ENCODE results near the gene PHACTR1.

The PHACTR1 gene

DNA sequence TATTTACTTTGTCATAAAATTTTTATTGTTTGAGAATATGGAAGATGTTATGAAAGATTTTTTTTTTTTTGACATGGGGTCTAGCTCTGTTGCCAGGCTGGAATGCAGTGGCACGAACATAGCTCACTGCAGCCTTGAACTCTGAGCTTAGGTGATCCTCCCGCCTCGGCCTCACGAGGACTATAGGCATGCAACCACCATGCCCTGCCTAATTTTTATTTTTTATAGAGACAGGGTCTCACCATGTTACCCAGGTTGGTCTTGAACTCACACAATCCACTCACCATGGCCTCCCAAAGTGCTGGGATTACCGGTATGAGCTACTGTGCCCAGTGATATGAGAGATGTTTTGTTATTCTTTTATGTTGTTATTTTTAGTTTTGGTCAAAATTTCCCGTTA lies 316.0 kb downstream of the PHACTR1 start:
- no peak for DNase-seq (ENCODE audit: low read depth)

DNA sequence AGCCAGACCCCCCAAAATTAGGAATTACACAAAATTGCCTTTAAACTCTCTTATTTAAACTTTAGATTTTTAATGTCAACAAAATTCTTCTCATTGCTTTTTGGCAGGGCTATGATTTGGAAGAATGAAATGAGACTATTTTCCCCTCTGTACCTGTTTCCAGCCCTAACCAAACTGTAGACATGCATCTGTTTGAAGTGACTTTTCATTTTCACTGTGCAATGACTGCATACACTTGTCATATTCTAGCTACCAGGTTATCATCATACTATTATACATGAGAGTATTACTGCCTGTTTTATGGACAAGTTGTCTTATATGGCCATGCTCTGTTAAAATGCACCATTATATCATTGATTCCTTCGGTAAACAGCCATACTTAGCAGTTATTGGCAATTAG lies 316.6 kb downstream of the PHACTR1 start:
- DNase-seq (ENCODE audit: low read depth): no peak

DNA sequence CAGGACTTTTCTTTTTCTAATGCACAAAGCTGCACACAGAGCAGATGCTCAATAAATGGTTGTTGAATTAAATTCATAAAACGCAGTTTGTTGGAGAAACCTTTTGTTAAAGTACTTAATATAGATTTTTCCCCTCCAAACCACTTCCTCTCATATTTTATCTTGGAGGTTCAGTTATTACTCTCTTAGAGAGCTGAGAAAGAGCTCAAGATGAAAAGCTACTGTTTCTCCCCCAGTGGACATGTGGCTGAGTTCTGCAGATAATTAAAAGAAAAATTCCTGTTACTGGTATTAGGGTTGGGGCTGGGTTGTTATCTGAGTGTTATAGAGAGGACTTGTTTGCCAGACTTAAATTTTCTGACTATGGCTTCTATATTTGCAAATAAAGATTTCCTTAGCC lies 317.7 kb downstream of the PHACTR1 start:
- DNase-seq (ENCODE audit: low read depth): no peak

- no peak for DNase-seq (ENCODE audit: low read depth)
Observed at GRCh38 chr6:13035606-13036005, 319.0 kb downstream of the PHACTR1 start.

- DNase-seq (ENCODE audit: low read depth): no peak
Observed at GRCh38 chr6:13038315-13038714, 321.7 kb downstream of the PHACTR1 start.

DNA sequence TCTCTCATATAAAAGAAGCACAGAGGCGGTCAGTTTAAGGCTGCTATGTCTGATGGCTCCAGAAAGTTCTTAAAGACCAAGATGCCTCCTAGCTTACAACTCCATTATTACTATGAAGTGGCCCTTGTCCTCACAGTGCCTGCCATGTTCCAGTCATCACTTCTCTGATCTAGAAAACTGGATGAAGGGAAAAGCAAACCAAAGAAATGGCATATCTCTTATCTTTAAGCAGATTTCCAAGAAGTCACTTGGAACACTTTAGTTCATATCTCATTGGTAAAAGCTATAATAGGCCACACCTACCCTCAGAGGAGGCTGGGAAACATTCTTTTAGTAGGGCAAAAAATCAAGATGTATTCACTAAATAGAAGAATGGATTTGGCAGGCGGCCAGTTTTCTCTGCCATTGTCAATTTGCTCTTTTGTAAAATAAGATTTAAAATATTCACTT lies 322.2 kb downstream of the PHACTR1 start:
- no peak for DNase-seq (ENCODE audit: low read depth)

DNA sequence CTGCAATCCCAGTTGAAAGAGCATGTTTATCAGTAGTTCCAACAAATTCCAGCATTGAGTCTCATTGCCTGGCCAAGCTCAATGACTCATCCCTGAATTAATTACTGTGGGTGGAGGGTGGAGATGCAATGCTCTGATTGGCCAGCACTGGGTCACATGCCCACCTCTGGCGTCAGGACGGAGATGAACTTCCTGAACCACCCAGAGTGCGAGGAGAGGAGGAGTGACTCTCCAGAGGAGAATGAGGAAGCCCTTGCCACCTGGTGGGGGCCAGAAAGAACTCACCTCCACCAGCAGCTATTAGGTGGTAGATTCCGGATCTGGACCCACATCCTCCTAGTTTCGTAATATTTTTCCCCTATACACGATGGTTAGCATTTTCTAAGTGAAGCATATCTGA lies 327.8 kb downstream of the PHACTR1 start:
- peak; percentile 44 for DNase-seq (ENCODE audit: low read depth)

- no peak for DNase-seq (ENCODE audit: low read depth)
Observed at GRCh38 chr6:13044896-13045295, 328.3 kb downstream of the PHACTR1 start.

DNA sequence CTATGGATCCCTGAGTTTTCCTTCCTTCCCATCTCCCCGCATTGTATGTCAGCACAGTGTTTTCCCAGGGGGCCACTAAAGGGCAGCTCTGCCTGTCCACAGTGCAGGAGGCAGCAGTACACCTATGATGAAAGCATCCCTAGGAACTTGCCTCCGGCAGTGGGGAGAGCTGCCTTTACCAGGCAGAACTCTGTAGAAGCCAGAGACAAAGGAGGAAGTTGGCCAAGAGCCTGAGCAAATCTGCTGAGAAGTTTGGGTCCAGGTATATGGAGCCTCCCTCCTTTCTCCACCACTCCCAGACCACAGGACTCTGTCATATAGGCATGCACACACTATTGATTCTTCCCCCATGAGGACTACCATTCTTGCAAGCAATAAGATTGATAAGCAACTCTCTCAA lies 329.1 kb downstream of the PHACTR1 start:
- no peak for DNase-seq (ENCODE audit: low read depth)

- no peak for DNase-seq (ENCODE audit: low read depth)
Observed at GRCh38 chr6:13046084-13046483, 329.5 kb downstream of the PHACTR1 start.

GRCh38 chr6:13048113-13048512 lies 331.5 kb downstream of the PHACTR1 start:
- no peak for DNase-seq (ENCODE audit: low read depth)

- DNase-seq (ENCODE audit: low read depth): no peak
Observed at GRCh38 chr6:13049666-13050254, 333.2 kb downstream of the PHACTR1 start.

- no peak for DNase-seq (ENCODE audit: low read depth)
Observed at GRCh38 chr6:13053006-13053461, 336.5 kb downstream of the PHACTR1 start.

DNA sequence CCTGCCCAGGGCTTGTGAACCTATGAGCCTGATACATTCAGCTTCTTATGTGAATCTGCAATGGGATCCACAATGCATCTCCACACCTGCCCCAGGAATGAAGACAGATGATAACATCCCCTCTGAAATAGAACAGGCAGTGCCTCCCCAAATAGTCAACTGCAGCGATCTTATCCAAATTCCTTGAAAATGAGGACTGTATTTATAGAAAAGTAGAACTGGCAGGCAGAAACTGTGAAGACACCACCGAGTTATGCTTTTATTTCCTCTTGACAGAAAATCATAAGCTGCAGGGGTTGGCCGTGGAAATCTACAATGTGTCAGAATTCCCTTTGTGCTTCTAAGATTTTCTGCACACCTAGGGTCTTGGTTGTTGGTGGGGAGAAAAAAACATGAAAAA lies 341.5 kb downstream of the PHACTR1 start:
- DNase-seq (ENCODE audit: low read depth): no peak

GRCh38 chr6:13059026-13059425 lies 342.5 kb downstream of the PHACTR1 start:
- DNase-seq (ENCODE audit: low read depth): no peak

GRCh38 chr6:13063300-13063918 lies 346.8 kb downstream of the PHACTR1 start:
- DNase-seq (ENCODE audit: low read depth): no peak

GRCh38 chr6:13065581-13065980 lies 349.0 kb downstream of the PHACTR1 start:
- no peak for DNase-seq (ENCODE audit: low read depth)

- DNase-seq (ENCODE audit: low read depth): no peak
Observed at GRCh38 chr6:13066050-13066449, 349.5 kb downstream of the PHACTR1 start.

DNA sequence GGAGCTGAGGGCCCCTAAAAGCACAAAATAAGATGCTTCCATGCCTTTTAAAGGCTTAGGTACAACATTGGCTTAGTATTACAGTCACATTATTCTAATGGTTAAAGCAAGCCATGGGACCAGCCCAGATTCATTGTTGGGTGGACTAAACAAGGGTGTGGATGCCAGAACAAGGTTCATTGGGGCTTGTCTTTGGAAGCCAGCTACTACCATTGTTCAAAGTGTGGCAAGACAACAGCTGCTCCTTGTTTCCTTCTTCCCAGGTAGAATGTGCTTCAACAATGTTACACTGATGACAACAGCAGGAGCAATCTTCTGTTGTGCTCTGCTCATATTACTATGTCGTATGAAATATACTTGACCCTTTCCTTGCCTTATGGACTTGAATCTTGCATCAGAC lies 350.3 kb downstream of the PHACTR1 start:
- DNase-seq (ENCODE audit: low read depth): no peak

DNA sequence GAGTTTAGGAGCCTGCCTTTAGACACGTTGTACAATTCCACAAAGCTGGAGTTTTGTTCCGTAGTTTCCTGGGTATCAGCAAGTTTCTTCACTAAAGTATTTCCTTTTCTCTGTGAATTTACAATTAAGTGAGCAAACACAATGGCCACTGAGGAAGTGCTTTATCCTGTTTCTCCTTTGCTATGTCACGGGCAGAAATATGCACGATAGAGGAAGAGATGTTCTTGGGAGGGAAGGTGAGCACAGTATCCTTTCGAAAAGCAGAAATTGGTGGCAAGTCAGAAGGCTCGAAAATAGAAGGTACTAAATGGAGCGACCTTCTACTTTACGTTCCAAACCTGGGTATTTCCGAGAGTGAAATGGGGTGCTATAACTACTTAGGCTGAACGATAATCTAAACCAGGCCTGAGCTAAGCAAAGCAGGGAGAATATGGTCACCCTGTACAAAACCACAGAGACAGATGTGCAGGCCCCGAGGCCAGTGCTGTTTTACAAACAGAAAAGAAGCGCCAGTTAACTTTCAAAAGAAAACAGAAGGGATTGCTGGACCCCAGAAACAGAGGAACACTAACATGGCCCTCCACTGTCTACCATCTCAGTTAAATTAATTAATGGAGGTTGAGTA lies 352.1 kb downstream of the PHACTR1 start:
- DNase-seq (ENCODE audit: low read depth): no peak

DNA sequence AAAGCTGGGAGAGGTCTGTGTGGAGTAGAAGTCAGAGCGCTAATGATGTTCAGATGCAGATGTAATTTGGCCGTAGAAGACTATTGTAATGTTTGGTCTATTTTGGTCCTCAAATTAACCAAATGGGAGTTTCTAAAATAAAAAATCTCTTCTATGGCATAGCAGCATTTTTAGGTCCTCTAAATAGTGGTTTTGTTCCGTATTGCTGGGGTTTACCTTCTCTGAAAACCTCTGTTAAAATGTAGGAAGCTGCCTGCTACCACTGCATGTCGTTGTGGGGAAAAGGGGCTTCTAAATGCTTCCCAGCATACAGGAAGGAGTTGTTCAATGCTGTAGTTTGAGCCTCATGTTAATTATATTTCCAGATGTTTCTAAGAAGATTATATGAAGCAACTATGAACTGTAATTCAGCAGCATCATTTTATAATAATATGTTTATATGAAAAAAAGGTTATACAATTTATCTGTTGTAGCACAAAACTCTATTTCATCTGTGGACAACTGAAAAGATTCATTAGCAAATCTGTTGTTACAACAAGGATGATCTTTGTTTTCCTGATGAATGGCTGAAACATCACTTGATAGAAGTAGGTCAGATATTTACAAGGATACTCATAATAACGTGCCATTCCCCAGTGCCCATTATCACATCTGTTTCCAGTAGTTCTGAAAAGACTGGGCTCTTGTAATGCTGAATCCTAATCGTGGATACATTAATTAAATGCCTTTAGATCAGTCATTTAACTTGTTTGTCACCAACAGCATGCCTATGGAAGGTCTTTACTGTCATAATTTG lies 355.2 kb downstream of the PHACTR1 start:
- DNase-seq (ENCODE audit: low read depth): no peak

- no peak for DNase-seq (ENCODE audit: low read depth)
Observed at GRCh38 chr6:13072686-13073347, 356.2 kb downstream of the PHACTR1 start.
